Ovary (tissue), 9 donors: ENCODE measurements around the gene CITED4. TPM values are rescaled to one million over a fixed set of nuclear protein-coding genes. Genes with fewer than 3 reads are reported as not detected.

Experiments used
- DNase-seq, 5 donors: peaks; one replicate each; pipeline ENCODE4 v3.0.0-alpha.2; 2019 to 2020
- H3K27ac ChIP-seq, 2 donors: fragments of 200-600 bp; one replicate each; pipeline versions ENCODE4 v1.5.1 to v1.8.0; 2019 to 2022
- H3K27me3 ChIP-seq: fragments of 200-600 bp; one replicate; pipeline ENCODE4 v1.8.0; 2022
- H3K36me3 ChIP-seq: fragments of 200-600 bp; sonication (generic); one replicate; pipeline ENCODE4 v1.5.1; 2019
- H3K4me1 ChIP-seq: one replicate; pipeline ENCODE4 v1.8.1; 2013; ENCODE audit warnings: mild to moderate bottlenecking, moderate library complexity; ENCODE audit not compliant: insufficient read depth
- H3K4me3 ChIP-seq: fragments of 200-600 bp; sonication (generic); one replicate; pipeline ENCODE4 v1.5.1; 2017
- H3K9me3 ChIP-seq, 2 donors: fragments of 200-600 bp in 1 of 2; sonication (generic) in 1 of 2; one replicate each; pipeline versions ENCODE4 v1.5.1 to v1.8.1; 2013 to 2019; ENCODE audit warnings: mild to moderate bottlenecking in 1 of 2, moderate library complexity in 1 of 2
- CTCF ChIP-seq, 3 donors: fragments of 450-650 bp in 2 of 3; fragments of 200-600 bp in 1 of 3; IDR thresholded peaks; one replicate each; pipeline versions ENCODE4 v1.5.1 to v1.8.0; 2016 to 2022; ENCODE audit warnings: antibody characterized with exemption in 3 of 3, mild to moderate bottlenecking in 1 of 3
- EP300 ChIP-seq: sonication (generic); formaldehyde crosslinking; IDR thresholded peaks from one replicate; pipeline ENCODE4 v1.6.1; 2017; ENCODE audit warnings: antibody characterized with exemption
- POLR2A ChIP-seq: fragments of 450-650 bp; IDR thresholded peaks from one replicate; pipeline ENCODE4 v1.6.1; 2017; ENCODE audit warnings: antibody characterized with exemption, mild to moderate bottlenecking, moderate library complexity
- WGBS, 3 donors: extraction: QIAGEN DNeasy Blood & Tissue Kit in 1 of 3; methylation state at CpG; one replicate each; pipeline versions ENCODE4 v1.1.5 to v1.1.7; 2013 to 2017; 5-methylcytosine and 5-hydroxymethylcytosine counted together
- intact Hi-C, 4 donors: fragments of 100-400 bp; cut with DNase I; formaldehyde crosslinking; loops; one replicate each; pipeline versions ENCODE4 v1.11.0 to v1.15.1; 2022 to 2023
- polyA plus RNA-seq, 2 donors: library from polyadenylated mRNA; stranded (reverse); fragments of 200-250 nt in 1 of 2; fragments of 350-450 nt in 1 of 2; fragmentation: Illumina TruSeq in 1 of 2; extraction: RNeasy Lipid Tissue Mini Kit (QIAGEN cat#74804) in 1 of 2; gene quantifications; one replicate each; pipeline ENCODE4 v1.2.3, GENCODE V29; 2013 to 2014
- total RNA-seq, 7 donors: library from RNA; depleted of rRNA in 2 of 7; stranded (reverse); fragments of >200 nt in 2 of 7; fragmentation: NEBNext Ultra II Directional in 3 of 7; extraction: Animal tissue kit (Norgen Biotek cat#: 25700) in 3 of 7; gene quantifications; one replicate each; pipeline versions ENCODE4 v1.1.0 to v1.2.4, GENCODE V29; 2016 to 2023
- donor health status: DM: no; HTN: no; CAD: no; lungs with moderate emphysema.
- donor health status: DM: no; HTN: no; CAD: no.
- donor health status: Bipolar disorder and iron deficiency.
- donor health status: DM: yes; HTN: yes; CAD: no.
- donor health status: DM: no; HTN: no; CAD: no.
- donor health status: DM: yes; HTN: yes; CAD: no.

Gene CITED4
- total and polyA plus RNA-seq, 9 donors, result 0.75 to 149 (median 24.2) TPM

GRCh38 chr1:40892354-40892753 lies 30.2 kb upstream of the CITED4 start:
- peaks cover 0 to 3% of the 10 kb centered on the region in 2 donors for H3K9me3 ChIP-seq
- H3K27ac ChIP-seq, result no peak overlapping the region
- TF ChIP-seq CTCF (IDR thresholded peaks at IDR 0.05) (no peak), EP300 (no peak), POLR2A (no peak)
- no peak for DNase-seq
- intact Hi-C loops, result no loop called here
- 42 to 56% (median 44%) methylated on average over 2 of the region's 2 CpGs for WGBS, 3 donors
- H3K36me3 ChIP-seq, result no peaks in the 10 kb centered on the region
- no peaks in the 10 kb centered on the region for H3K4me1 ChIP-seq
- no peak overlapping the region for H3K4me3 ChIP-seq
- no peaks in the 10 kb centered on the region for H3K27me3 ChIP-seq

- peaks cover 0 to 3% of the 10 kb centered on the region in 2 donors for H3K9me3 ChIP-seq
- no peak for DNase-seq
- intact Hi-C loops, result no loop called here
- no peaks in the 10 kb centered on the region for H3K4me1 ChIP-seq
- H3K4me3 ChIP-seq, result no peak overlapping the region
- no peaks in the 10 kb centered on the region for H3K27me3 ChIP-seq
- H3K36me3 ChIP-seq, result no peaks in the 10 kb centered on the region
- no peak overlapping the region for H3K27ac ChIP-seq
- TF ChIP-seq POLR2A, result no peak
- TF ChIP-seq CTCF (IDR thresholded peaks at IDR 0.05), result no peak
- no peak for TF ChIP-seq EP300
- 81 to 87% (median 85%) methylated on average over 2 of the region's 2 CpGs for WGBS, 3 donors
Measured at GRCh38 chr1:40890771-40891170, 28.6 kb upstream of the CITED4 start.

GRCh38 chr1:40887652-40888051 lies 25.5 kb upstream of the CITED4 start:
- intact Hi-C loops, result no loop called here
- TF ChIP-seq EP300, result no peak
- no peak for TF ChIP-seq POLR2A
- TF ChIP-seq CTCF (IDR thresholded peaks at IDR 0.05), result no peak
- DNase-seq, result no peak
- no peaks in the 10 kb centered on the region for H3K27me3 ChIP-seq
- H3K27ac ChIP-seq, result no peak overlapping the region
- H3K9me3 ChIP-seq, result no peaks in the 10 kb centered on the region
- peaks cover 1% of the 10 kb centered on the region for H3K4me1 ChIP-seq
- H3K4me3 ChIP-seq, result no peak overlapping the region
- H3K36me3 ChIP-seq, result no peaks in the 10 kb centered on the region
- WGBS, 3 donors, result 88 to 93% (median 90%) methylated on average over 6 of the region's 6 CpGs

GRCh38 chr1:40887012-40887378 lies 24.8 kb upstream of the CITED4 start:
- peaks cover 1% of the 10 kb centered on the region for H3K4me1 ChIP-seq
- no peaks in the 10 kb centered on the region for H3K9me3 ChIP-seq
- H3K27me3 ChIP-seq, result no peaks in the 10 kb centered on the region
- intact Hi-C loops, result no loop called here
- H3K36me3 ChIP-seq, result no peaks in the 10 kb centered on the region
- TF ChIP-seq EP300 (no peak), CTCF (IDR thresholded peaks at IDR 0.05) (no peak), POLR2A (no peak)
- no peak overlapping the region for H3K4me3 ChIP-seq
- DNase-seq, result no peak
- 72 to 87% (median 81%) methylated on average over 1 of the region's 1 CpG for WGBS, 3 donors
- H3K27ac ChIP-seq, result no peak overlapping the region
